Nucleus accumbens (tissue), 56 donors: ENCODE results near the gene BLVRA.

ENCODE experiments used
- DNase-seq, 56 donors: peaks; one replicate each; lab custom pipeline; 2025; lab: John Stamatoyannopoulos, UW

BLVRA gene

DNA sequence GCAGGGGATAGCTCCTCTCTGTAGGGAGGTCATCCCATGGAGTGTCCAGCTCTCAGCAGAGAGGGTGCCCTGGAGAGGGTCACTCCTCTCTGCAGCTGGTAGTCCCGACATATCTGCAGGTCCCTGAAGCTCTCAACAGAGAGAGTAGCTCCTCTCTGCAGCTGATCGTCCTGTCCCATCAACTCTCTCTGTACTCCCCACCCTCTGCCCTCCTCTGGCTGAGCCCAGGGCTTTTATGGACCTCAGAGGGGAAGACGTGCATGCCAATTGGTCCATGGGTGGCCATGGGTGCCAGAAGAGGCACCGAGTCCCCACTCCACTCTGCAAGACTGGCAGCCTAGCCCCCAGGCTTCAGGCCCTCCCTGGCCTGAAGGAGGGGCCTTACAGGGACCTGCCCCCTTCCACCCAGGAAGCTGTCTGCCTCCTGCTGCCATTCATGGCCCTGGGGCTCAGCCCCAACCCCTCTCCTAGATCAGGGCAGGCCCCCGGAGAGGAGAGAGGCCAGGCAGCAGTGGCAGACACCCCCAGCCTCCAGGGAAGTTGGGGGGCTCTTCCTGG is 9.0 kb upstream of the BLVRA start:
- no peak for DNase-seq

DNA sequence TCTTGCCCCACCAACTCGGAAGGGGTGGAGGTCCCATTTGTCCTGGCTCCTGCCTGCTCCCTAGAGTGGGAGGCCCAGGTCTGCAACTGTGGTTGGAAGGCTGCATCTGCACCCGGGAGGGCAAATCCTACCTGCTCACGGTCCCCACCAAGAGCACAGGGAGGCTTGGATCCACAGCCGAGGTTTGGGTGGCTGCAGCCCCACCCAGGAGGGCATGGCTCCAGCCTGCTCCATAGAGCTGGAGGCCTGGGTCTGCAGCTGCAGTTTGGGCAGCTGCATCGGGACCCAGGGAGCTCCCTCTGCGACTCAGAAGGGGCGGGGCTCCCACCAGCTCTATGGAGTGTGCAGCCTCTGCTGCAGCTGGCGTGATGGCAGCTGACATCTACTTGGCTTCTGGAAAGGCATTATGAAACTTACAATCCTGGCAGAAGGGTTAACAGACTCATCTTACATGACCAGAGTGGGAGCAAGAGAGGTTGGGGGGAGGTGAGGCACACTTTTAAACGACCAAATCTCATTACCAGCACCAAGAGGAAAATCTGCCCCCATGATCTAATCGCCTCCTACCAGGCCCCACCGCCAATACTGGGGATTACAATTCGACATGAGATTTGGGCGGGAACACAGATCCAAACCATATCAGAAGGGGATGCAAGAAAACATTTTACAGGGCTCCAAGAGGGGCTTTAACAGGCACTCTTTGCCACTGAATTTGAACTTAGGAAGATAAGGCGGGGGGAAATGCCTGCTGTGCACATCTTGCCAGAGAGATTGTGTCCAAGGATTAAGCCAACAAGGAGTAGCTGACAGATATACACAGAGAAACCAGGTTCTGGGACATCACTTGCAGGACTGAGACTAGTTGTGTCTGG is 8.2 kb upstream of the BLVRA start:
- no peak for DNase-seq

DNA sequence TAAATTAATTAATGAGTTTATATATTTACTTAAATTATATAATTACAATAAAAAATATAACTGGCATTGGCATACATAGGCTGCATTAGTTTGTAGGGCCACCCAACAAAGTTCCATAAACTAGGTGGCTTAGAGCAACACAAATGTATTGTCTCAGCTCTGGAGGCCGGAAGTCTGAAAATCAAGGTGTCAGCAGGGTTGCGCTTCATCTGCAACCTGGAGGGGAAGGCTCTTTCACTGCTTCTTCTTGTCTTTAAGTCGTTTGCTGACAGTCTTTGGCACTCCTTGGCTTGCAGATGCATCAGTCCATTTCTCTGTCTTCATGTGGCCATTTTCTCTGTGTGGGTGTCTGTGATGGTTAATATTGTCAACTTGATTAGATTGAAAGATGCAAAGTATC is 6.1 kb upstream of the BLVRA start:
- DNase-seq = no peak

DNA sequence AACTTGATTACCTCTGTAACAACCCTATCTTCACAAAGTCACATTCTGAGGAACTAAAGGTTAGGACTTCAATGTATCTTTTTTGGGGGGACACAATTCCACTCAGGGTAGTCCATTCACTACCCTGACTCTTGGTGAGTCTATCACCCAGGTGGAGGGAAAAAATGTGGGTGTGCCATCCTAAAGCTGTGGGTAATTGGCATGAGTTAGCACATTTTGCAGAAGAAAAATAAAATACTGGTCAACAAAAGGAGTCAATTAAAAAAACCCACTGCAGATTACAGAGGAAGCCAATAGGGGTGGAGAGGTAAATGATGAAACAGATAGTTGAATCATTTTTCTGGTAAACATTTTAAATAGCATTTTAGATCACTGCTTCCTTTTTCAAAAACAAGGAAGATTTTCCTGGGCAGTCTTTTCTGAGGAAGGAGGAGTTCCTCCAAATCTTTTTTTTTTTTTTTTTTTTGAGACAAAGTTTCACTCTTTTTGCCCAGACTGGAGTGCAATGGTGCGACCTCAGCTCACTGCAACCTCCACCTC is 5.1 kb upstream of the BLVRA start:
- no peak for DNase-seq

DNA sequence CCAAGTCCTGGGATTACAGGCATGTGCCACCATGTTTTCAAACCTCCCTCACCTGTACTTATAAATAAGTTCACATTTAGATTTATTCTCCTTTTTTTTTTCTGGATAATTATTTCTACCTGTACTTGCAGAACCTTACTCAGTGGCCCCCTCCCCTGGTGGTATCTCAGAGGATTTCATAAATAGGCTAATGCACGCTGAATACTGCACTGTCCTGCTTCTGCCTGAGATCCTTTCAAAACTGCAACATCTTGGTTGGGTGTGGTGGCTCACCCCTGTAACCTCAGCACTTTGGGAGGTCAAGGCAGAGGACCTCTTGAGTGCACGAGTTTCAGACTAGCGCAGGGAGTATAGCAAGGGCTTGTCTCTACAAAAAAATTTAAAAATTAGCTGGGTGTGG is 4.6 kb upstream of the BLVRA start:
- DNase-seq = no peak

DNA sequence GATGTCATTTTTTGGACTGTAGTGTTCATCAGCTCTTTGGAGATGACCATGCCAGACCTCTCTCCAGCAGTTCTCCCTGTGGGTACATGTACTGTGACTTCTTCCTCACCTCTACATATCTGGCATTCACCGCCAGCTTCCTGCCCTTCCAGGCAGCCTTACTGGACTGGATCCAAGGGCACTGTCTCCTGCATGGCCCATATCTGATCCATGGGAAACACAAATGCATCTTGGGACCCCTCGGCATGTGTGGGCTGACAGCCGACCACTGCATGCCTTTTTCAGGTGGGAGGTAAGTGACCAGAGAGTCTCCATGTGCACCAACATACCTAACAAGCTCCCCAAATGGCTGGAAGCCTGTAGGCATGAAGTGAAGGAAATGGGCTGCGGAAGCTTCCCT is 3.9 kb upstream of the BLVRA start:
- DNase-seq = no peak

DNA sequence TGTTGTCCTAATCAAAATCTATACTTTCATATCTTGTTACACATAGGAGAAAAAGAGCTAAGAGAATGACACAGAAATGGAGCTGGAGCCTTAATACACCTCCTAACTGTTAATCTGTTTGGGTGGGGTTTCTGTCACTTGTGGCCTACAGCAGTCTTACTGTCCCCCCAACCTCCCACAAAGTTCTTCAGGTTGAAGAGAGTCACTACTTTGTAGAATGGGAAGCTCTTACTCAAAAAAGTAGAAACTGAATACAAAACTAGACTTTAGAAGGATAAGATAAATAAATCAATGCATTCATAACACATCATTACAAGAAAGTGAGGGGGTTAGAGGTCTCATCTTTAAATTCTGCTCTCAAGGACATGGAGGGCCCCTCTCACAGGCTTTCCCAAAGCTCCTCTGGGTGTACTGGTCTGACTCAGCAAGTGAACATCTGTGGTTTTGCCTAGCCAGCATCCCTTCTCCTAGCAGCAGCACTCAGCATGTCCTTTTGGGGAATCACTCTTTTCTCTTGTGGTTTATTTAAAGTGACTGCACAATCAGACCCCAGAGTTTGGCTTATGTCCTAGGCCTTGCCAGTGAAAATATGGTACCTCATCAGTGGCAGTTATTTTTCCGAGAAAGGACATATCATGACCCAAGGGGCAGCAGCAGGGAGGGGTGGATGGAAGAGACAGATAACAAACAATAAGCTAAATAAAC is 2.0 kb upstream of the BLVRA start:
- no peak for DNase-seq

DNA sequence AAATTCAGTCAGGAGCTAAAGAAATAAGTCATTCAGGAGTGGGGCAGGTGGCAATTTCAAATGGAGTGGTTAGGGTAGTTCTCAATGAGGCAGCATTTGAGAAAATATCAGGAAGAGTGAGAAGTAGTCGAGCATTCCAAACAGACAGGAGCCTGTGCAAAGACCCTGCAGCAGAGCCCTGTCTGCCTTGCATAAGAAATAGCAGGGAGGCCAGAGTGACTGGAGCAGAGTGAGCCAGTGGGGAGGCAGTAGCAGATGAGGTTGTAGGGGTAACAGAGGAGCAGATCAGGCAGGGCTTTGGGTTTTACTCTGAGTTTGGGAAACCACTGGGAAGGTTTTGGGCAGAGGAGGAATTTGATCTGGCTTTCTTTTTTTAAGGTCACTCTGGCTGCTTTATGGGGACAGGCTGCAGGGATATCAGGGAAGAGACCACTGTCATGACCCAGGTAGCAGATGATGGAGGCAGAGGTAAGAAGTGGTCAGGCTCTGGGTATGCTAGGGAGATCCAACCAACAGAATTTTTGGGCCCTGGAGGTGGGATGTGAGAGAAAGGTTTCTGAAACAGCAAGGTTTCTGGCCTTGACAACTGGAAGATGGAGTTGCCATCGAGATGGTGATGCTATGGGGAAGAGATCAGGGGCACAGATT is 1.3 kb upstream of the BLVRA start:
- DNase-seq = no peak

DNA sequence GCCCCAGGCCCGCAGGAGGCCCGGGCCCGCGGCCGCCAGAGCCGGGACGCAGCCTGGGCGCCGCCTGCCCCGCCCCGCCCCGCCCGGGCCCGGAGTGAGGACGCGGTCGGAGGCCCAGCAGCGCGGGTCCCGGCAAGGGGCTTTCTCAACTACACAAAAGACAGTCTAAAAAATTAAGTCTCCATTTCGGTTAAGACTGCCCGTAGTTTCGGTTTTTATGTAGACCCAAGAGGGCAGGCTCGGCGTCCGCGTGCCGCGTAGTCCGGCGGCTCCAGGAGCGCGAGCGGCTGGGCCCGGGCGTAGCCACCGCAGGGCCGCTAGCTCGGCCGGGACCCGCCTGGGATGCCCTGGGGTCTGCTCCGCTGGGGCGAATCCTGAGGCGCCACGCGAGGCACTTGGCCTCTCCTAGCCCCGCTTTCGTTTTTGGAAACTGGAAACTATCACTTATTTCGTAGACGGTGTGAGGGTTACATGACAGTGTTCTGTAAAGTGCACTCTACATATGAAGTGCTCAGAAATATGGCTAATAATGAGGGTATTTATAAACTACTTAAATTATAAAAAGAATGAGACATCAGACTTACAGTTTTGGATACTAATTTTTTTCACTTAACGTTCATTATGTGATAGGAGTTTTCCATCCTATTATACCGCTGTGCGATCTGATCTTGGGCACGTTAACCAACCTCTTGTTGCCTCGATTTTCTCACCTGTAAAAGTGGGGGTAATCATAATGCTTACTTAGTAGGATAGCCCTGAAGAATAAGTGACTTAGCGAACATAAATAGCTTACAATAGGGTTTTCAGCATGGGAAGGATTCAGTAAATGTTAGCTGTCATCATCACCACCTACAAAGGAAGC is 573 bp downstream of the BLVRA start:
- DNase-seq = peak in 26 of 56 donors; percentile 7 to 61 (median 40)

DNA sequence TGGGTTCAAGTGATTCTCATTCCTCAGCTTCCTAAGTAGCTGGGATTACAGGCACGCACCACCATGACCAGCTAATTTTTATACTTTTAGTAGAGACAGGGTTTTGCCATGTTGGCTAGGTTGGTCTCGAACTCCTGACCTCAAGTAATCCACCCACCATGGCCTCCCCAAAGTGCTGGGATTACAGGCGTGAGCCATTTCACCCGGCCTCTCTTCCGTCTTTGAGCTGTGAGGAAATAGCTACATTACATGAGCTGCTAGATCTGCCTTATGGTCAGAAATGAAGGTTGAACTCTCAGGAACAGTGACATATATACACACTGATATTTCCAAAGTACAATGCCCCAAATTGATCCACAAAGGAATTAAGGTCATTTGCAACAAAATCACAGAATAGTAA is 2.4 kb downstream of the BLVRA start:
- DNase-seq = no peak

DNA sequence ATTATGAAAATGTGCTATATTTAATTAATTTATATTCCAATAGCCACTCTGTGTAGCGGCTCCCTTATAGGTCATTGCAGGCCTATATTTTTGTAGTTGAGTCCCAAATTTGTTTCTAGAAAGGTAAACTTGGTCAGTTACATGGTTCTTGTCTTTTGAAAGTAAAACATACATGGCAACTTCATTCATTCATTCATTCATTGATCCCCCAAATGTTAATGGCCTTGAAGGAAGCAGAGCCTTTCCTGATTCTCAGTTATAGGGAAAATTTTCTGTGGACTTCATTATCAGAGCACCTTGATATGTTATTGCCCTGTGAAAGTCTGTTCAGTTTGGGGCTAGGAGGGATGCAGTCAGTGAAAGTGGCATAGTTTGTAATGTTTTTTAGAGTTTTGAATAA is 2.9 kb downstream of the BLVRA start:
- DNase-seq = no peak

DNA sequence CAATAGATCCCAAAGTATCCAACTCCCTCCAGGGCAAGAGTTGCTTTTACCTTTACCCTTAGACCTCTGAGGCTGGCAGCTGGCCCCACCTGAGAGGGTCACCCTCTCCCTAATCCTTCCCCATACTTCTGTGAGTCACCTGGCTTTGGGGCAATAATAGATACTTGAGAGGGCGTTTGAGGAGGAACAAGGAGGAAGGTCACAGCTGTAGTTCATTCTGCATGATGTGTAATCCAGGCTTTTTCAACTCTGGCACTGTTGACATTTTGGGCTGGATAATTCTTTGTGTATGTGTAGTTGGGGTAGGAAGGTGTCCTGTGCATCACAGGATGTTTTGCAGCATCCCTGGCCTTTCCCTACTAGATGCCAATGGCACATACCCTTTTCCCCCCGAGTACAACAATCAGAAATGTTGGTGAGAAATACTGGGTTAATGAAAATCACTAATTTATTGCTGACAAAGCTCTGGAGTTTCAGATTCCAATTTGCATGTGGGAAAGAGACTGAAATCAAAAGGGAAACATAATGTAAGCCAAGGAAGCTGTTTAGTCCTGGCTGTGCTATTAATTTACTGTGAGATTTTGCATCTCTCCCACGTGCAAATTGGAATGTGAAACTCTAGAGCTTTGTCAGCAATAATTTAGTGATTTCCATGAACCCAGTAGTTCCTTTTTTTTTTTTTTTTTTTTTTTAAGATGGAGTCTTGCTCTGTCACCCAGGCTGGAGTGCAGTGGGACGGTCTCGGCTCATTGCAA is 3.6 kb downstream of the BLVRA start:
- no peak for DNase-seq

DNA sequence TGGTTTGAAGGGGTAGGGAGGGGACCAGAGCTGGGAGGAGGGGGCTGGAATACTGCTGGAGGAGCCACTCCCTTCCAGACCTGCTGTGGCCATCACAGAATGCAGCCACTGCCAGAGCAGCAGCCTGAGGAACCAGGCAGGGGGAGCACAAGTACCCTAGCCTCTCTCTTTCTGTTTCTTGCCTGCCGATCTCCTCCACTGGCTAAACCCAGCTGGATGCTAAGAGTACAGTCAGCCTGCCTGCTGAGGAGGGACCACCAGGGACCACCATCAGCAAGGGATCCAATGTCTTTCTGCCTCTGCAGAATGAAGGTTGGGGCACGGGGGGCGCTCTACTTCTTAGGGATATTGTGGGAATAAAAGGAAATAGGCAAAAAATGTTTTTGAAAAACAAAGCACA is 4.7 kb downstream of the BLVRA start:
- DNase-seq = no peak

DNA sequence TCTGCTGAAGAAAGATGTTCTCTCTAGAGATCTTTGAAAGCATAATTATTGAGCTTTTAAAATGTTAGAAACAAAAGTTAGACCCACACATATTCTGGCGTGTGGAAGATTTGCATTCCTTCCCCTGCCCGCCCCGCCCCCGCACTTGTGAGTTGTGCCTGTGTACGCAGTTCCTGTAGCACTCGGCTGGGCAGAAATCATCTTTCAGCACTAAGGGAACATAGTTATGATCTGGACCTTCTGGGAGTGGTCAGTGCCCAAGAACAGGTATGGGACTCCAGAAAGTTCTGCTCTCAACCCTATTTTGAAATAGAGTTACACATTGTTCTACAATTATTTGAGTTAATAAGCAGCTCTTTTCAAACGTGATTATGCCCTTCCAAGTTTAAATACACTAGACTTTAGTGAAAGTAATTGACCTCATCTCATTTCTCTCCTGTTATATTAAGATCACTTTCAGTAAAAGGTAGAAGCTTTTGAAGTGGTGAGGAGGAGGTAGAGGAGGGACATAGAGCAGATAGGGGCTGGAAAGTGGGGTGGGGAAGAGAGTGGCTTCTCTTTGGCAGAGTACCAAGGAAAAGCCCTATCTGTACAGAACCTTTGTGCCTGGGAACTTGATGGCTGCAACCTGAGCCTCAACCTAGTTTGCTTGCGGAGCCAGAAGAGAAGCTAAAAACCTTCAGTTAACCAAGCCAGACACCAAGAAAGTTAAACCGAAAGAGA is 5.7 kb downstream of the BLVRA start:
- DNase-seq = peak in 3 of 56 donors; percentile 2 to 7 (median 5)

DNA sequence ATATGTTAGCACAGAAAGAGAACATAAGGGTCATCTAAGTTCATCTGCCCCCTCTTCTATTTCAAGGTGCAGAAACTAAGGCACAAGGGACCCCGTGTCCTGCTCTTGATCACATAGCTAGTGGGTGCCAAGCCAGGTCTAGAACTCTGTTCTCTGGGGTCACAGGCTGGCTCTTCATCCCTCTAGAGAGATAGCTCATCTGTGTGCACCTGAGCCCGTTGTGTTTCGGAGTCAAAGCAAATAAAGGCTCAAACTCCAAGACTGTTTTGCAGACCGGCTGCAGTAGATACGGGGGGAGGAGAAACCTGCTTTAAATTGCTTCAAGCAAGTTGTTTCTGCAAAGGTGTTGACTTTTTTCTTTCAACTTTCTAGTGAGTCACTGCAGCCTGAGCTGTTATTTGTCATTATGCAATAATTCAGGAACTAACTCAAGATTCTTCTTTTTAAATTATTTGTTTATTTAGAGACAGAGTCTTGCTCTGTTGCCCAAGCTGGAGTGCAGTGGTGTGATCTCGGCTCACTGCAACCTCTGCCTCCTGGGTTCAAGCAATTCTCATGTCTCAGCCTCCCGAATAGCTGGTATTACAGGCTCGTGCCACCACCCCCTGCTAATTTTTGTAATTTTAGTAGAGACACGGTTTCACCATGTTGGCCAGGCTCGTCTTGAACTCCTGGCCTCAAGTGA is 6.5 kb downstream of the BLVRA start:
- DNase-seq = no peak

DNA sequence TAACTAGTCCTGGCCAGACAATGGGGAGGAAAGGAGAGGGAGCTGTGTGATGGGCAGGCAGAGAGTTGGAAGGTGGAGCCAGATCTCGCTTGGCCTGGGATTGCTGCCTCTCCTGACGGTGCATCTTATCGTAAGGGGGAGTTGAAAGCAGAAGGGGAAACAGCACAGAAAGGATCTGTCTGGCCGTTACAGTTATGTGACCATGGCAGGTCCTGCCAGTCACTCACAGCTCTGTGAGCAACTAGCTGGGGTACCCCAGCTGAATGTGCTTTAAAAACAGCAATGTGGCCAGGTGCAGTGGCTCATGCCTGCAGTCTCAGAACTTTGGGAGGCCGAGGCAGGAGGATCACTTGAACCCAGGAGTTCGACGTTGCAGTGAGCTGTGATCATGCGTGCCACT is 8.1 kb downstream of the BLVRA start:
- DNase-seq = no peak

DNA sequence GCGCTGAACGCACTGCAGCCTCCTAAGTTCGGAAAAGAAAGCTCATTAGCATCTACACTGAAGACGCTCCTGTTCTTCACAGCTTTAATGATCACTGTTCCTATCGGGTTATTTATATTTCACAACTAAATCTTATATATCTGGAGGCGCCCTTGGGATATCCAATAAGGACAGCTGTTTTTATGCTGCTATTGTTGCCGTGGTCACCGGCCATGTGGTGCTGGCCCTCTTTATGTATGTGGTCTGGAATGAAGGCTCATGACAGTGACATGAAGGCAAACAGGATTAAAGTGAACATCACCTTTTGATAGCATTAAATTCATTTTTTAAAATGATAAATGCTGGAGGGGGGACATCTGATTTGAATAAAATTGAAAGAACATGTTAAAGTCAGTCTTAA is 8.8 kb downstream of the BLVRA start:
- no peak for DNase-seq
